Heart right ventricle (tissue), 16 donors: ENCODE measurements around the gene MCM3AP. TPM values are rescaled to one million over a fixed set of nuclear protein-coding genes. Genes with fewer than 3 reads are reported as not detected.

ENCODE experiments used
- ATAC-seq, 8 donors: fragments of 200-7000 bp; cut with Tn5 transposase; one replicate each; pipeline ENCODE4 v1.9.1; 2020; ENCODE audit warnings: mild to moderate bottlenecking in 8 of 8, moderate library complexity in 8 of 8, moderate number of reproducible peaks in 1 of 8
- DNase-seq, 2 donors: peaks; one replicate each; pipeline ENCODE4 v3.0.0-alpha.2; 2020
- H3K27ac ChIP-seq, 10 donors: fragments of 200-600 bp; sonication (generic) in 2 of 10; one replicate each; pipeline versions ENCODE4 v1.5.0 to v1.8.0; 2020 to 2022; ENCODE audit warnings: mild to moderate bottlenecking in 3 of 10
- H3K27me3 ChIP-seq, 7 donors: fragments of 200-600 bp; one replicate each; pipeline ENCODE4 v1.8.0; 2021 to 2022; ENCODE audit warnings: mild to moderate bottlenecking in 2 of 7
- H3K36me3 ChIP-seq, 9 donors: fragments of 200-600 bp; sonication (generic) in 1 of 9; one replicate each; pipeline versions ENCODE4 v1.5.0 to v1.8.0; 2020 to 2022; ENCODE audit warnings: mild to moderate bottlenecking in 2 of 9
- H3K4me1 ChIP-seq, 9 donors: fragments of 200-600 bp; sonication (generic) in 1 of 9; one replicate each; pipeline versions ENCODE4 v1.5.0 to v1.8.0; 2020 to 2022; ENCODE audit warnings: mild to moderate bottlenecking in 4 of 9
- H3K4me3 ChIP-seq, 10 donors: fragments of 200-600 bp; sonication (generic) in 2 of 10; one replicate each; pipeline versions ENCODE4 v1.5.0 to v1.8.0; 2020 to 2022; ENCODE audit warnings: mild to moderate bottlenecking in 7 of 10, moderate library complexity in 2 of 10
- H3K9me3 ChIP-seq, 11 donors: fragments of 200-600 bp in 10 of 11; sonication (generic) in 2 of 11; one replicate each; pipeline versions ENCODE4 v1.5.0 to v1.8.0; 2013 to 2022; ENCODE audit warnings: mild to moderate bottlenecking in 2 of 11, control low read depth in 1 of 11, moderate library complexity in 1 of 11
- CTCF ChIP-seq, 9 donors: fragments of 200-600 bp; sonication (generic) in 2 of 9; IDR thresholded peaks; one replicate each; pipeline versions ENCODE4 v1.5.0 to v1.8.0; 2021 to 2022; ENCODE audit warnings: antibody characterized with exemption in 9 of 9, mild to moderate bottlenecking in 5 of 9, moderate library complexity in 1 of 9
- WGBS, 2 donors: extraction: QIAGEN DNeasy Blood & Tissue Kit; methylation state at CpG; one replicate each; pipeline ENCODE4 v1.1.7; 2013; ENCODE audit warnings: inconsistent platforms in 1 of 2; 5-methylcytosine and 5-hydroxymethylcytosine counted together
- intact Hi-C, 10 donors: fragments of 100-400 bp; cut with DNase I; formaldehyde crosslinking; loops; one replicate each; pipeline versions ENCODE4 v1.11.1 to v1.14.2; 2022
- polyA plus RNA-seq, 2 donors: library from polyadenylated mRNA; stranded (reverse); fragments of 200-250 nt; gene quantifications; one replicate each; pipeline ENCODE4 v1.2.3, GENCODE V29; 2013
- total RNA-seq, 10 donors: library from RNA; stranded (reverse); fragmentation: NEBNext Ultra II Directional in 3 of 10; extraction: Animal tissue kit (Norgen Biotek cat#: 25700) in 3 of 10; gene quantifications; one replicate each; pipeline versions ENCODE4 v1.2.1 to v1.2.4, GENCODE V29; 2021 to 2023
- donor health status: Arrhythmogenic right ventricular cardiomyopathy.
- donor health status: ischemic (EF 13 %, LVEDD 7.1; RV severe dilation, severe dysfunction).
- donor health status: healthy with polysubstance abuse.
- donor health status: DM: no; HTN: yes; CAD: no.
- donor health status: DM: no; HTN: no; CAD: no.
- donor health status: ischemic (EF 25% LVEDD 6.9; RV normal size, moderate dysfunction).
- donor health status: ischemic (EF 25% LVEDD 5.7; RV mildly dilated, moderate dysfunction).
- donor health status: healthy.
- donor health status: DM: yes; HTN: yes; CAD: no.
- donor health status: Ischemic cardiomyopathy.
- donor health status: ischemic (EF 35%, LVEDD 5.7; RV mildly dilated, moderate dysfunction).
- donor health status: nonischemic (EF 11% LVEDD 7.7; RV severe dilation, severe dysfunction).
- donor health status: DM: yes; HTN: yes; CAD: no.
- donor health status: PGD.
- donor health status: ischemic (EF 29% LVEDD 5.4; RV normal size, mild dysfunction).
- donor health status: nonischemic (EF 23%, LVEDD 6.1; RV moderate dilation, normal function).

MCM3AP gene
- total and polyA plus RNA-seq, 12 donors: 31.0 to 68.4 (median 52.0) TPM

GRCh38 chr21:46219591-46220239, 65.7 kb downstream of the MCM3AP start:
- peaks cover 0 to 33% (median 20%) of the 10 kb centered on the region in 9 donors for H3K4me1 ChIP-seq
- peaks cover 0 to 78% (median 17%) of the 10 kb centered on the region in 9 donors for H3K36me3 ChIP-seq
- H3K4me3 ChIP-seq: no peak overlapping the region
- WGBS, 2 donors: 65 to 71% methylated on average over 13 of the region's 13 CpGs
- no peak for TF ChIP-seq CTCF (IDR thresholded peaks at IDR 0.05)
- DNase-seq (peak in 1 of 2 donors; percentile 65), ATAC-seq (peak in 5 of 8 donors; percentile 6 to 33 (median 30))
- intact Hi-C loops: loop anchor here in 4 of 10 donors (5.0 to 10.0 kb wide), 3 partner anchors 65 to 247 kb away; partner anchors contain the start of genes FTCD (in 2 of the 4), MCM3AP (in 1 of the 4) and YBEY (in 1 of the 4)
- H3K27me3 ChIP-seq: no peaks in the 10 kb centered on the region
- H3K27ac ChIP-seq: no peak overlapping the region
- no peaks in the 10 kb centered on the region for H3K9me3 ChIP-seq

GRCh38 chr21:46218906-46219590, 66.4 kb downstream of the MCM3AP start:
- no peaks in the 10 kb centered on the region for H3K9me3 ChIP-seq
- intact Hi-C loops: loop anchor here in 2 of 10 donors (10.0 kb wide), 1 partner anchor 64 kb away; the partner anchor contains the start of gene FTCD (in 2 of the 2)
- DNase-seq (no peak), ATAC-seq (no peak)
- H3K27ac ChIP-seq: no peak overlapping the region
- H3K27me3 ChIP-seq: no peaks in the 10 kb centered on the region
- H3K4me3 ChIP-seq: no peak overlapping the region
- TF ChIP-seq CTCF (IDR thresholded peaks at IDR 0.05): no peak
- peaks cover 0 to 83% (median 17%) of the 10 kb centered on the region in 9 donors for H3K36me3 ChIP-seq
- WGBS, 2 donors: 90 to 92% methylated on average over 16 of the region's 16 CpGs
- H3K4me1 ChIP-seq: peaks cover 0 to 30% (median 15%) of the 10 kb centered on the region in 9 donors

- H3K36me3 ChIP-seq: peaks cover 0 to 89% (median 17%) of the 10 kb centered on the region in 9 donors
- H3K4me3 ChIP-seq: no peak overlapping the region
- ATAC-seq: no peak
- whole genome bisulfite sequencing, 2 donors: 91 to 95% methylated on average over 22 of the region's 22 CpGs
- no peaks in the 10 kb centered on the region for H3K27me3 ChIP-seq
- DNase-seq: no peak
- TF ChIP-seq CTCF (IDR thresholded peaks at IDR 0.05): no peak
- H3K27ac ChIP-seq: no peak overlapping the region
- peaks cover 0 to 24% (median 11%) of the 10 kb centered on the region in 9 donors for H3K4me1 ChIP-seq
- intact Hi-C loops: loop anchor here in 2 of 10 donors (10.0 kb wide), 1 partner anchor 63 kb away; the partner anchor contains the start of gene FTCD (in 2 of the 2)
- H3K9me3 ChIP-seq: no peaks in the 10 kb centered on the region
Observed at GRCh38 chr21:46217511-46218196, 67.8 kb downstream of the MCM3AP start.
